ENCODE data around the gene ADH5.

- TF ChIP-seq EZH2 (optimal IDR thresholded peaks at IDR 0.05; ENCODE audit: low read depth, low read length) (no peak), CTCF (IDR thresholded peaks at IDR 0.05; ENCODE audit: low read length) (no peak), EZH2phosphoT487 (IDR thresholded peaks at IDR 0.05; ENCODE audit: low read length) (no peak)
These were observed 31.9 kb upstream of the ADH5 start for GRCh38 chr4:99120501-99120900.
